Measurements from ENCODE around the gene RNF214.

DNA sequence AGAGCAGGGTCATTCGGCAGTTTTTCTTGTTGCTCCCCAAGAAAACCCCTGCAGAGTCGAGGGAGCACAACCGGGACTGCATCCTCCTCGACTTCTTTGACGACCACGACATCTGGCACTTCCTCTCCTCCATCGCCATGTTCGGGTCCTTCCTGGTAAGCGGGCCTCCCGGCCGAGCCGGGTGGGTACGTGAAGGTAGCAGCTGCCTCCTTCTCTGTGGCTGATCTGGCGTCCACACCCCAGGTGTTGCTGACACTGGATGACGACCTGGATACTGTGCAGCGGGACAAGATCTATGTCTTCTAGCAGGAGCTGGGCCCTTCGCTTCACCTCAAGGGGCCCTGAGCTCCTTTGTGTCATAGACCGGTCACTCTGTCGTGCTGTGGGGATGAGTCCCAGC, 36.7 kb upstream of the RNF214 start:
- TF ChIP-seq, protein P1, sequence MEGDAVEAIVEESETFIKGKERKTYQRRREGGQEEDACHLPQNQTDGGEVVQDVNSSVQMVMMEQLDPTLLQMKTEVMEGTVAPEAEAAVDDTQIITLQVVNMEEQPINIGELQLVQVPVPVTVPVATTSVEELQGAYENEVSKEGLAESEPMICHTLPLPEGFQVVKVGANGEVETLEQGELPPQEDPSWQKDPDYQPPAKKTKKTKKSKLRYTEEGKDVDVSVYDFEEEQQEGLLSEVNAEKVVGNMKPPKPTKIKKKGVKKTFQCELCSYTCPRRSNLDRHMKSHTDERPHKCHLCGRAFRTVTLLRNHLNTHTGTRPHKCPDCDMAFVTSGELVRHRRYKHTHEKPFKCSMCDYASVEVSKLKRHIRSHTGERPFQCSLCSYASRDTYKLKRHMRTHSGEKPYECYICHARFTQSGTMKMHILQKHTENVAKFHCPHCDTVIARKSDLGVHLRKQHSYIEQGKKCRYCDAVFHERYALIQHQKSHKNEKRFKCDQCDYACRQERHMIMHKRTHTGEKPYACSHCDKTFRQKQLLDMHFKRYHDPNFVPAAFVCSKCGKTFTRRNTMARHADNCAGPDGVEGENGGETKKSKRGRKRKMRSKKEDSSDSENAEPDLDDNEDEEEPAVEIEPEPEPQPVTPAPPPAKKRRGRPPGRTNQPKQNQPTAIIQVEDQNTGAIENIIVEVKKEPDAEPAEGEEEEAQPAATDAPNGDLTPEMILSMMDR (IDR thresholded peaks at IDR 0.05): no peak
- TF ChIP-seq POLR2A (IDR thresholded peaks at IDR 0.05; ENCODE audit: low read depth) (no peak), POLR2AphosphoS5 (IDR thresholded peaks at IDR 0.05) (no peak)
